Measurements from ENCODE around the gene EDEM1.

GRCh38 chr3:5197470-5198312 is 10.2 kb downstream of the EDEM1 start:
- TF ChIP-seq CTCF (IDR thresholded peaks at IDR 0.05) (no peak), EP300 (IDR thresholded peaks at IDR 0.05) (no peak), POLR2A (IDR thresholded peaks at IDR 0.05) (no peak)

Measured in ovary (tissue), 3 donors.